Adrenal gland (tissue), 12 donors: Measurements from ENCODE around the gene TPRG1. TPM values are rescaled to one million over a fixed set of nuclear protein-coding genes. Genes with fewer than 3 reads are reported as not detected.

Experiments used
- DNase-seq, 7 donors: peaks; one replicate each; pipeline ENCODE4 v3.0.0-alpha.2; 2019 to 2020
- H3K27ac ChIP-seq, 5 donors: fragments of 200-600 bp; sonication (generic) in 4 of 5; 1 replicate in 3 of 5; 2 replicates in 2 of 5; pipeline versions ENCODE4 v1.5.1 to v1.8.0; 2016 to 2020; ENCODE audit warnings: mild to moderate bottlenecking in 1 of 5
- H3K27me3 ChIP-seq: fragments of 200-600 bp; 2 replicates; pipeline ENCODE4 v1.8.0; 2021
- H3K36me3 ChIP-seq, 2 donors: fragments of 200-600 bp; replicated peaks in 1 of 2; 1 replicate in 1 of 2; 2 replicates in 1 of 2; pipeline versions ENCODE4 v1.5.1 to v1.8.0; 2018 to 2022
- H3K4me1 ChIP-seq, 2 donors: fragments of 200-600 bp; replicated peaks in 1 of 2; 1 replicate in 1 of 2; 2 replicates in 1 of 2; pipeline versions ENCODE4 v1.5.1 to v1.8.0; 2018 to 2021
- H3K4me3 ChIP-seq, 4 donors: fragments of 200-600 bp; sonication (generic) in 3 of 4; one replicate each; pipeline ENCODE4 v1.5.1; 2016 to 2018
- H3K9me3 ChIP-seq, 3 donors: fragments of 200-600 bp; sonication (generic) in 1 of 3; replicated peaks in 1 of 3; 1 replicate in 2 of 3; 2 replicates in 1 of 3; pipeline versions ENCODE4 v1.5.1 to v1.8.0; 2016 to 2021
- POLR2A ChIP-seq, 2 donors: fragments of 450-650 bp; IDR thresholded peaks; one replicate each; pipeline ENCODE4 v1.6.1; 2017; ENCODE audit warnings: antibody characterized with exemption in 2 of 2, mild to moderate bottlenecking in 2 of 2, moderate library complexity in 1 of 2
- WGBS, 4 donors: extraction: QIAGEN DNeasy Blood & Tissue Kit in 2 of 4; methylation state at CpG; one replicate each; pipeline versions ENCODE4 v1.1.5 to v1.1.7; 2013 to 2017; 5-methylcytosine and 5-hydroxymethylcytosine counted together
- intact Hi-C, 2 donors: fragments of 100-400 bp; cut with DNase I; formaldehyde crosslinking; loops; one replicate each; pipeline versions ENCODE4 v1.14.1 to v1.15.0; 2022 to 2023
- polyA plus RNA-seq, 3 donors: library from polyadenylated mRNA; stranded (reverse); fragments of 200-250 nt in 2 of 3; fragments of 350-450 nt in 1 of 3; fragmentation: Illumina TruSeq in 1 of 3; extraction: RNeasy Lipid Tissue Mini Kit (QIAGEN cat#74804) in 1 of 3; gene quantifications; one replicate each; pipeline ENCODE4 v1.2.3, GENCODE V29; 2013 to 2014
- total RNA-seq, 9 donors: library from RNA; depleted of rRNA in 4 of 9; stranded (reverse); fragments of >200 nt in 4 of 9; fragments of 120-200 nt in 1 of 9; fragmentation: NEBNext Ultra II Directional in 1 of 9; extraction: Animal tissue kit (Norgen Biotek cat#: 25700) in 1 of 9; gene quantifications; one replicate each; pipeline versions ENCODE4 v1.1.0 to v1.2.4, GENCODE V29; 2013 to 2023
- TF ChIP-seq, protein P1 (sequence below), 6 experiments: fragments of 450-650 bp in 4 of 6; fragments of 200-600 bp in 2 of 6; sonication (generic) in 1 of 6; IDR thresholded peaks; 1 replicate in 5 of 6; 2 replicates in 1 of 6; pipeline versions ENCODE4 v1.5.1 to v1.8.0; 2016 to 2021; ENCODE audit warnings: antibody characterized with exemption in 6 of 6, mild to moderate bottlenecking in 2 of 6, moderate library complexity in 1 of 6
- donor health status: healthy with polysubstance abuse.
- donor health status: Bipolar disorder and iron deficiency.
- donor health status: DM: yes; HTN: yes; CAD: no.
- donor health status: DM: no; HTN: no; CAD: no.
- donor health status: DM: no; HTN: no; CAD: no.
- donor health status: DM: yes; HTN: yes; CAD: no.

The TPRG1 gene
- total and polyA plus RNA-seq, 12 donors, result 2.6 to 9.4 (median 3.9) TPM

DNA sequence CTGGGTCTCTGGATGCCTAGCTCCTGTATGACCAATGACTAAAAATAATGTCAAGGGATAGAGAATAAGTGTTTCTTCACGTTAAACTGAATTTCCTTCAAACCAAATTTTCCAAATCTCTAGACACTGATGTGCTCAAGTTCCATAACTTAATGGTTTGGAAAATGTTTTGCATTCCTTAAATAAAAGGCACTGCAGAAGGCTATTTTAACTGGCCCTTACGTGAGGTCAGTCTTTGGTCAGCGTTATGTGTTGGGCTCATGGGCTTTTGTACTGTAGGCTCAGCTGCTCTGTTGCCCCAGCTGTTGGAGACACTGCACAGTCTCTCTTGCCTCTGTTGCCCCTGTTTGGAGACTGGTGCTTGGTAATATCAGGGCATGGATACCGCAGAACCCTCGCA is 188.5 kb downstream of the TPRG1 start:
- H3K27me3 ChIP-seq, result no peaks in the 10 kb centered on the region

DNA sequence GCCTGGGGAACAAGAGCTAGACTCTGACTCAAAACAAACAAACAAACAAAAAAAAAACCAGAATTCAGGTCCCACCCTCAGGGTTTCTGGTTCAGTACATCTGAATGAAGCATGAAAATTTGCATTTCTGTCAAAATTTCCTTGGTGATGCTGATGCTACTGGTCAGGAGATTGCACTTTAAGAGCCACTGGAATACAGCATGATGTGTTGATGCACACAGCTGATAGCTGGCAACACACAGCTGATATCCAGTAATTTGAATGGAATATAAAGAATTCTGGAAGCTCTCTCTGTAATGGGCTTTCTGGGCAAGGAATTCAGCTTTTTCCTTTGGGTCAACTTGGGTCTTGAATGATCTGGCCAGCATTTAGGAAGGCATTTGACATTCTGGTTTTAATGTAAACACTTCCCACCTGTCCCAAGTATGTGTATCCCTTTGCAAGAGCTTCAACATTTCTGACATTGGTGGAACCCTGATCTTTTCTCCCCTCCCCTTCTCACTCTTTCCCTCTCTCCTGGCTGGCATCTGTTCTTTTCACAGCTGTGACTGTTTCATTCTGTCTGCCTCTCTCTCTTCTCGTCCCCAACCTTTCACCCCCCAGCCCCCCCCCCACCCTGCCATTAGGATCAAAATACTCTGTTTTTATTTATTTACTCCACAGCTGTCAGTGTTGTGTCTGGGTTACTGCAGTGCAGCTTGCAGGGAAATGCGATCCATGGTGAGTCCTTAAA is 189.5 kb downstream of the TPRG1 start:
- Histone ChIP-seq H3K27me3 (no peaks in the 10 kb centered on the region), H3K27ac (no peak overlapping the region), H3K36me3 (no peaks in the 10 kb centered on the region), H3K4me1 (no peaks in the 10 kb centered on the region), H3K4me3 (no peak overlapping the region), H3K9me3 (no peaks in the 10 kb centered on the region)
- intact Hi-C loops, result no loop called here
- no peak for TF ChIP-seq POLR2A (IDR thresholded peaks at IDR 0.05)
- TF ChIP-seq, protein P1, sequence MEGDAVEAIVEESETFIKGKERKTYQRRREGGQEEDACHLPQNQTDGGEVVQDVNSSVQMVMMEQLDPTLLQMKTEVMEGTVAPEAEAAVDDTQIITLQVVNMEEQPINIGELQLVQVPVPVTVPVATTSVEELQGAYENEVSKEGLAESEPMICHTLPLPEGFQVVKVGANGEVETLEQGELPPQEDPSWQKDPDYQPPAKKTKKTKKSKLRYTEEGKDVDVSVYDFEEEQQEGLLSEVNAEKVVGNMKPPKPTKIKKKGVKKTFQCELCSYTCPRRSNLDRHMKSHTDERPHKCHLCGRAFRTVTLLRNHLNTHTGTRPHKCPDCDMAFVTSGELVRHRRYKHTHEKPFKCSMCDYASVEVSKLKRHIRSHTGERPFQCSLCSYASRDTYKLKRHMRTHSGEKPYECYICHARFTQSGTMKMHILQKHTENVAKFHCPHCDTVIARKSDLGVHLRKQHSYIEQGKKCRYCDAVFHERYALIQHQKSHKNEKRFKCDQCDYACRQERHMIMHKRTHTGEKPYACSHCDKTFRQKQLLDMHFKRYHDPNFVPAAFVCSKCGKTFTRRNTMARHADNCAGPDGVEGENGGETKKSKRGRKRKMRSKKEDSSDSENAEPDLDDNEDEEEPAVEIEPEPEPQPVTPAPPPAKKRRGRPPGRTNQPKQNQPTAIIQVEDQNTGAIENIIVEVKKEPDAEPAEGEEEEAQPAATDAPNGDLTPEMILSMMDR (IDR thresholded peaks at IDR 0.05), result no peak
- 48 to 70% (median 65%) methylated on average over 2 of the region's 2 CpGs for WGBS, 4 donors
- DNase-seq, result no peak

More for the DNA sequence above, 188.5 kb downstream of the TPRG1 start:
- Histone ChIP-seq H3K9me3 (no peaks in the 10 kb centered on the region), H3K27ac (no peak overlapping the region), H3K4me3 (no peak overlapping the region), H3K4me1 (peaks cover 0 to 7% of the 10 kb centered on the region in 2 donors), H3K36me3 (no peaks in the 10 kb centered on the region)
- intact Hi-C loops, result no loop called here
- TF ChIP-seq, protein P1 (IDR thresholded peaks at IDR 0.05), result no peak
- no peak for TF ChIP-seq POLR2A (IDR thresholded peaks at IDR 0.05)
- DNase-seq, result no peak
- 84 to 91% (median 86%) methylated on average over 5 of the region's 5 CpGs for WGBS, 4 donors

GRCh38 chr3:189363590-189364255 is 192.0 kb downstream of the TPRG1 start:
- Histone ChIP-seq H3K4me3 (no peak overlapping the region), H3K27ac (no peak overlapping the region), H3K27me3 (no peaks in the 10 kb centered on the region), H3K9me3 (no peaks in the 10 kb centered on the region), H3K36me3 (no peaks in the 10 kb centered on the region), H3K4me1 (no peaks in the 10 kb centered on the region)
- WGBS, 4 donors, result 71 to 86% (median 79%) methylated on average over 3 of the region's 3 CpGs
- TF ChIP-seq POLR2A (IDR thresholded peaks at IDR 0.05), result no peak
- TF ChIP-seq, protein P1 (IDR thresholded peaks at IDR 0.05), result no peak
- intact Hi-C loops, result no loop called here
- DNase-seq, result peak in 5 of 7 donors; percentile 16 to 49 (median 25)

GRCh38 chr3:189365609-189366564 is 194.1 kb downstream of the TPRG1 start:
- intact Hi-C loops, result no loop called here
- no peak for DNase-seq
- no peaks in the 10 kb centered on the region for H3K36me3 ChIP-seq
- WGBS, 4 donors, result 68 to 70% (median 69%) methylated on average over 3 of the region's 3 CpGs
- no peaks in the 10 kb centered on the region for H3K27me3 ChIP-seq
- no peak overlapping the region for H3K4me3 ChIP-seq
- TF ChIP-seq POLR2A (IDR thresholded peaks at IDR 0.05), result no peak
- TF ChIP-seq, protein P1 (IDR thresholded peaks at IDR 0.05), result no peak
- H3K9me3 ChIP-seq, result no peaks in the 10 kb centered on the region
- no peaks in the 10 kb centered on the region for H3K4me1 ChIP-seq
- H3K27ac ChIP-seq, result no peak overlapping the region
